Psoas muscle (tissue), 8 donors: ENCODE data around the gene NRGN. TPM values are rescaled to one million over a fixed set of nuclear protein-coding genes. Genes with fewer than 3 reads are reported as not detected.

Experiments
- ATAC-seq, 4 donors: fragments of 200-7000 bp; cut with Tn5 transposase; one replicate each; pipeline ENCODE4 v1.9.1; 2020; ENCODE audit warnings: moderate library complexity in 3 of 4, mild to moderate bottlenecking in 2 of 4
- DNase-seq, 2 donors: peaks; one replicate each; pipeline ENCODE4 v3.0.0-alpha.2; 2020
- H3K27ac ChIP-seq: fragments of 200-600 bp; one replicate; pipeline ENCODE4 v1.8.0; 2022
- H3K27me3 ChIP-seq, 3 donors: fragments of 200-600 bp in 1 of 3; one replicate each; pipeline versions ENCODE4 v1.6.1 to v1.8.0; 2013 to 2022; ENCODE audit warnings: low read length in 2 of 3, mild to moderate bottlenecking in 2 of 3, moderate library complexity in 1 of 3; ENCODE audit not compliant: insufficient read depth in 3 of 3
- H3K36me3 ChIP-seq, 2 donors: fragments of 200-600 bp in 1 of 2; one replicate each; pipeline versions ENCODE4 v1.6.1 to v1.8.0; 2013 to 2022; ENCODE audit warnings: low read depth in 1 of 2, mild to moderate bottlenecking in 1 of 2, moderate library complexity in 1 of 2; ENCODE audit not compliant: insufficient read depth in 1 of 2
- H3K4me1 ChIP-seq: fragments of 200-600 bp; one replicate; pipeline ENCODE4 v1.8.0; 2022
- H3K4me3 ChIP-seq: fragments of 200-600 bp; one replicate; pipeline ENCODE4 v1.8.0; 2022; ENCODE audit warnings: mild to moderate bottlenecking
- H3K9me3 ChIP-seq: fragments of 200-600 bp; one replicate; pipeline ENCODE4 v1.8.0; 2022
- WGBS, 3 donors: extraction: QIAGEN DNeasy Blood & Tissue Kit; methylation state at CpG; one replicate each; pipeline versions ENCODE4 v1.1.6 to v1.1.7; 2013; 5-methylcytosine and 5-hydroxymethylcytosine counted together
- intact Hi-C, 2 donors: fragments of 100-400 bp; cut with DNase I; formaldehyde crosslinking; loops; one replicate each; pipeline versions ENCODE4 v1.11.0 to v1.14.2; 2022
- polyA plus RNA-seq, 3 donors: library from polyadenylated mRNA; stranded (reverse); fragments of 200-250 nt; gene quantifications; one replicate each; pipeline ENCODE4 v1.2.3, GENCODE V29; 2013
- total RNA-seq, 4 donors: library from RNA; stranded (reverse); fragmentation: NEBNext Ultra II Directional in 2 of 4; extraction: Animal tissue kit (Norgen Biotek cat#: 25700) in 2 of 4; gene quantifications; one replicate each; pipeline versions ENCODE4 v1.2.1 to v1.2.4, GENCODE V29; 2021 to 2023
- TF ChIP-seq, protein P1 (sequence below): fragments of 200-600 bp; IDR thresholded peaks from one replicate; pipeline ENCODE4 v1.8.0; 2022; ENCODE audit warnings: antibody characterized with exemption
- donor health status: healthy with polysubstance abuse.
- donor health status: DM: no; HTN: no; CAD: no; lungs with moderate emphysema.
- donor health status: Bipolar disorder and iron deficiency.
- donor health status: healthy.
- donor health status: DM: yes; HTN: yes; CAD: no.
- donor health status: DM: no; HTN: no; CAD: no.
- donor health status: DM: no; HTN: no; CAD: no.
- donor health status: DM: yes; HTN: yes; CAD: no.

The NRGN gene
- total and polyA plus RNA-seq, 7 donors: 0.69 to 2.1 (median 1.0) TPM

DNA sequence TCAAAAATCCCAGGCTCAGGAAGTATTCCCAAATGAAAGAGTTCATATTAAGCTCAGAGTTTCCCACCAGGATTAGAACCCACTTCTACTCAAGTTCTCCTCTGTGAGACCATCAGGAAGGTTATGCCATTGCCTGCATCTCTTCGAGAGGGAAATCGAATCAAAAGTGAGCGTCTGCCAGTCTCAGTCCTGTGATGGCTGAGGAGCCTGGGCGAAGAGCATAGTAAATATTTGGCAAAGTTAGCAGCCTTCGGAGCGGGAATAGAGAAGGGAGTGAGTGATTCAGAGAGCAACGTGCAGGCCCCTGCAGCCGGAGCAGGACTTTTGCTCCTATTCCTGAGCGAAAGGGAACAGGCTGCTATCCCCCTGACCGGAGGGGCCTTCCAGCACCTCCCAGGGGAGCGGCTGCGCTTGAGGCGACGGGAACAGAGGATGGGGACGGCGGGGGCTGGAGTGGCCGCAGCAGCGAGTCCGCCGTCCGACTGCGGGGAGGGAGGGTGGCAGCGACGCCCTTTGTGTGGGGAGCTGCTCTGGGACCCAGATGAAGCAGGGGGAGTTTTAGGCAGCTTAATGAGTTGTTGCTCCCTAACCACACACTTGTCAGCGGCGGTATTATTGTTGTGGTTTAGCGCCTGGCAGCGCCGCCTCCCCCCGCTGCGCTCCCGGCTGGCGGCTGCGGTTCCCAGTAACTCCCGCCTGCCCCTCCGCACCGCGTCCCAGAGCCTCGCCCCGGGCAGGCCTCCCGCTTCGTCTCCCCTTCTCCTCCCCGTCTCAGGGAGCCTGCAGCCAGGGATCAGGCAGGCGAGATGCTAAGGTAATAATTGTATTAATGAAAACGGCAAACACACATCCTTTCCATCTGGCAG lies 21.7 kb upstream of the NRGN start:
- intact Hi-C loops: no loop called here
- Histone ChIP-seq H3K4me3 (peak overlapping the region; percentile 61), H3K9me3 (no peaks in the 10 kb centered on the region), H3K4me1 (no peaks in the 10 kb centered on the region), H3K27me3 (peaks cover 0 to 63% (median 3%) of the 10 kb centered on the region in 3 donors), H3K27ac (no peak overlapping the region), H3K36me3 (no peaks in the 10 kb centered on the region)
- 1% methylated on average over 41 to 45 of the region's 45 CpGs for WGBS, 3 donors
- ATAC-seq (peak in 3 of 4 donors; percentile 19 to 63 (median 37)), DNase-seq (peak; percentile 37 to 62)
- TF ChIP-seq, protein P1, sequence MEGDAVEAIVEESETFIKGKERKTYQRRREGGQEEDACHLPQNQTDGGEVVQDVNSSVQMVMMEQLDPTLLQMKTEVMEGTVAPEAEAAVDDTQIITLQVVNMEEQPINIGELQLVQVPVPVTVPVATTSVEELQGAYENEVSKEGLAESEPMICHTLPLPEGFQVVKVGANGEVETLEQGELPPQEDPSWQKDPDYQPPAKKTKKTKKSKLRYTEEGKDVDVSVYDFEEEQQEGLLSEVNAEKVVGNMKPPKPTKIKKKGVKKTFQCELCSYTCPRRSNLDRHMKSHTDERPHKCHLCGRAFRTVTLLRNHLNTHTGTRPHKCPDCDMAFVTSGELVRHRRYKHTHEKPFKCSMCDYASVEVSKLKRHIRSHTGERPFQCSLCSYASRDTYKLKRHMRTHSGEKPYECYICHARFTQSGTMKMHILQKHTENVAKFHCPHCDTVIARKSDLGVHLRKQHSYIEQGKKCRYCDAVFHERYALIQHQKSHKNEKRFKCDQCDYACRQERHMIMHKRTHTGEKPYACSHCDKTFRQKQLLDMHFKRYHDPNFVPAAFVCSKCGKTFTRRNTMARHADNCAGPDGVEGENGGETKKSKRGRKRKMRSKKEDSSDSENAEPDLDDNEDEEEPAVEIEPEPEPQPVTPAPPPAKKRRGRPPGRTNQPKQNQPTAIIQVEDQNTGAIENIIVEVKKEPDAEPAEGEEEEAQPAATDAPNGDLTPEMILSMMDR: no peak

DNA sequence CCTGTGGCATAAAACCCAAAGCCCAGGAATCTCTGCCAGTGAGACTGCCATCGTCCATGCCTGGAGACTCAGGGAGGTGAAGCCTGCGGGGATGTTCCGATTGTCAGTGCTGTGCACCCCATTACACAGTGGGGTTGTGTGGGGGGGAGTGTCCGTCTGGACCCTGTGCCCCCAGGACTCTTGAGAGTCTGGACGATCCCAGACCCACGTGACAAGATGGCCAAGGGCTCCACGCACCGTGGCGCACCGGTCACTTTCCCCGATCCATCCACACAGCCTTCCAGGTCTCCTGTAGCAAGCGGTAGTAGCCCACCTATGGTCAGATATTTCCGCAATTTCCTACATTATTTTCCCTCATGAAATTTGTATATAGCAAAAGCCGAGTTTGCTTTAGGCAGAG lies 20.9 kb upstream of the NRGN start:
- 50 to 59% (median 52%) methylated on average over 14 of the region's 14 CpGs for WGBS, 3 donors
- no peak overlapping the region for H3K4me3 ChIP-seq
- intact Hi-C loops: no loop called here

DNA sequence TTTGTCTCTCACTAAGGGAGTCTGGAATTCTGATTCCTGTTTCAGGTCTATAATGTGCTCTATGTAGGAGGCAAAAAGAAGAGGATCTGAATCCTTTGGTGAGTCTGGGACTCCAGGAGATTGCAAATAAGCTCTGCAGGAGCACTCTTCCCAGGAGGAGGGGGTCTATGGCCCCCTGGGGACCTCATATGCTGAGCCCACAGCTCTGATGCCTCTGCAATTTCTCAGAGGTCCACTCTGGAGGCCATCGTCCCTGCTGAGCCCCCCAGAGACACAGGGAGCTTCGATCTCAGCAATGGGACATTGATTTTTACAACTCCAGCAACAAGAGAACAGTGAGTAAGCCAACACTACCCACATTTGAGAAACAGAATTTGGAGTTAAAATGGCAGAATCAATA lies 20.2 kb upstream of the NRGN start:
- DNase-seq (no peak), ATAC-seq (no peak)
- H3K9me3 ChIP-seq: no peaks in the 10 kb centered on the region
- 53 to 71% (median 64%) methylated on average over 2 of the region's 2 CpGs for WGBS, 3 donors
- intact Hi-C loops: no loop called here
- no peaks in the 10 kb centered on the region for H3K4me1 ChIP-seq
- H3K36me3 ChIP-seq: no peaks in the 10 kb centered on the region
- TF ChIP-seq, protein P1: no peak
- peaks cover 0 to 77% (median 4%) of the 10 kb centered on the region in 3 donors for H3K27me3 ChIP-seq
- no peak overlapping the region for H3K27ac ChIP-seq
- H3K4me3 ChIP-seq: no peak overlapping the region

More for the DNA sequence above, 20.9 kb upstream of the NRGN start:
- TF ChIP-seq, protein P1: no peak
- DNase-seq (no peak), ATAC-seq (no peak)
- H3K36me3 ChIP-seq: no peaks in the 10 kb centered on the region
- H3K27me3 ChIP-seq: peaks cover 0 to 71% (median 4%) of the 10 kb centered on the region in 3 donors
- H3K27ac ChIP-seq: no peak overlapping the region
- H3K4me1 ChIP-seq: no peaks in the 10 kb centered on the region
- H3K9me3 ChIP-seq: no peaks in the 10 kb centered on the region

DNA sequence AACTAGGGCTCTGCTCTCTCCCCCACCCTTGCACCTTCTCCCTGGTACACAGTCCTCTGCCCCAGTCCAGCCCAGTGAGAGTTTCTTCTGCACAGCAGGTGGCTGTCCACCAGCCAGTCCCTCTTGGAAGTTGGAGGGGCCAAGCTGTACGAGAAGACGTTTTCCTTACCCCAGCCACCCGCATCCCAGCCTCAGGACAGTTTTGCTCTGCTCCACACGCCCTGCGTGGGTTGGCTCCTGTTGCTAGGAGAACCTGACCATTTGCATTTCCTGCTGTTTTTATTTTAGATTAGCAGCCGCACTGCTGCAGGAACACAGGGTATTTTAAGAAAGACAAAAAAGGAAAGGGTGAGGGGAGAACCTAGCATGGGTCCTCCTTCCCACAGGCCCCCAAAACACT lies 17.6 kb upstream of the NRGN start:
- H3K27ac ChIP-seq: no peak overlapping the region
- H3K4me3 ChIP-seq: no peak overlapping the region
- no peaks in the 10 kb centered on the region for H3K9me3 ChIP-seq
- 39 to 44% (median 42%) methylated on average over 6 of the region's 6 CpGs for WGBS, 3 donors
- H3K27me3 ChIP-seq: peaks cover 0 to 70% (median 9%) of the 10 kb centered on the region in 3 donors
- TF ChIP-seq, protein P1: no peak
- H3K4me1 ChIP-seq: no peaks in the 10 kb centered on the region
- H3K36me3 ChIP-seq: no peaks in the 10 kb centered on the region
- no peak for DNase-seq
- intact Hi-C loops: loop anchor here in 1 of 2 donors (5.0 kb wide), 1 partner anchor 45 kb away; no protein-coding TSS in a partner anchor
- ATAC-seq: no peak
